Neural cell (in vitro differentiated cells): ENCODE results near the gene PFKFB3. TPM values are rescaled to one million over a fixed set of nuclear protein-coding genes. Genes with fewer than 3 reads are reported as not detected.

Source experiments
- H2AFZ ChIP-seq: fragments of 200-600, 300-800 bp; sonication (generic), shearing (Covaris generic); 2 replicates; pipeline ENCODE4 v1.6.0; 2014; ENCODE audit warnings: low read depth, mild to moderate bottlenecking, antibody characterized with exemption, low read length, moderate library complexity
- H3F3A ChIP-seq: fragments of 200-600 bp; shearing (Covaris generic); 2 replicates; pipeline ENCODE4 v1.6.1; 2016; ENCODE audit warnings: mild to moderate bottlenecking, moderate library complexity, mixed read lengths, antibody characterized with exemption, low read length; ENCODE audit not compliant: insufficient read depth, poor library complexity, severe bottlenecking
- H3K27ac ChIP-seq: fragments of 200-600, 300-800 bp; sonication (generic), shearing (Covaris generic); 2 replicates; pipeline ENCODE4 v1.5.1; 2014; ENCODE audit warnings: mild to moderate bottlenecking, low read length, moderate library complexity
- H3K27me3 ChIP-seq: fragments of 300-800, 200-600 bp; sonication (generic), shearing (Covaris generic); 2 replicates; pipeline ENCODE4 v1.6.0; 2014; ENCODE audit warnings: mild to moderate bottlenecking, low read depth, low read length, moderate library complexity; ENCODE audit not compliant: insufficient read depth
- H3K36me3 ChIP-seq: fragments of 300-800, 200-600 bp; sonication (generic), shearing (Covaris generic); 2 replicates; pipeline ENCODE4 v1.5.1; 2014; ENCODE audit warnings: mild to moderate bottlenecking, antibody characterized with exemption, low read length, moderate library complexity; ENCODE audit not compliant: insufficient read depth
- H3K4me2 ChIP-seq: fragments of 300-800, 200-600 bp; sonication (generic), shearing (Covaris generic); 2 replicates; pipeline ENCODE4 v1.6.0; 2014; ENCODE audit warnings: mild to moderate bottlenecking, low read length
- H3K4me3 ChIP-seq: fragments of 300-800, 200-600 bp; sonication (generic), shearing (Covaris generic); 2 replicates; pipeline ENCODE4 v1.5.1; 2014; ENCODE audit warnings: mild to moderate bottlenecking, low read length, moderate library complexity
- H3K79me2 ChIP-seq: fragments of 200-600 bp; shearing (Covaris generic); replicated peaks from 2 replicates; pipeline ENCODE4 v1.6.0; 2014; ENCODE audit warnings: mild to moderate bottlenecking, low read length, moderate library complexity; ENCODE audit not compliant: insufficient read depth
- H3K9ac ChIP-seq: fragments of 300-800, 200-600 bp; sonication (generic), shearing (Covaris generic); 2 replicates; pipeline ENCODE4 v1.6.1; 2016; ENCODE audit warnings: mild to moderate bottlenecking, low read length, mixed read lengths
- H3K9me2 ChIP-seq: fragments of 200-600 bp; shearing (Covaris generic); 2 replicates; pipeline ENCODE4 v1.6.1; 2016; ENCODE audit warnings: mild to moderate bottlenecking, low read length, mixed read lengths; ENCODE audit not compliant: insufficient read depth
- H3K9me3 ChIP-seq: fragments of 200-600, 300-800 bp; sonication (generic), shearing (Covaris generic); 2 replicates; pipeline ENCODE4 v1.6.1; 2016; ENCODE audit warnings: mild to moderate bottlenecking, mixed run types, low read length, moderate library complexity, mixed read lengths
- H4K20me1 ChIP-seq: fragments of 200-600 bp; shearing (Covaris generic); 2 replicates; pipeline ENCODE4 v1.6.1; 2016; ENCODE audit warnings: mild to moderate bottlenecking, mixed run types; ENCODE audit not compliant: insufficient read depth
- EP300 ChIP-seq: fragments of 450-650 bp; conservative IDR thresholded peaks from 2 replicates; pipeline ENCODE4 v1.6.1; 2014; ENCODE audit warnings: antibody characterized with exemption, mild to moderate bottlenecking, moderate library complexity; ENCODE audit not compliant: poor library complexity, severe bottlenecking
- EZH2 ChIP-seq: fragments of 200-600, 300-800 bp; shearing (Covaris generic), sonication (generic); IDR thresholded peaks from 2 replicates; pipeline ENCODE4 v1.6.1; 2014; ENCODE audit warnings: antibody characterized with exemption, low read length, borderline replicate concordance, mild to moderate bottlenecking; ENCODE audit not compliant: insufficient read depth, poor library complexity, severe bottlenecking
- MXI1 ChIP-seq: fragments of 450-650 bp; conservative IDR thresholded peaks from 2 replicates; pipeline ENCODE4 v1.6.1; 2014; ENCODE audit warnings: antibody characterized with exemption, mild to moderate bottlenecking; ENCODE audit not compliant: poor library complexity, severe bottlenecking
- POLR2AphosphoS5 ChIP-seq: IDR thresholded peaks from 2 replicates; pipeline ENCODE4 v1.6.1; 2012
- RAD21 ChIP-seq: fragments of 450-650 bp; conservative IDR thresholded peaks from 2 replicates; pipeline ENCODE4 v1.6.1; 2014; ENCODE audit warnings: antibody characterized with exemption, mild to moderate bottlenecking, moderate library complexity
- SMC3 ChIP-seq: fragments of 450-650 bp; conservative IDR thresholded peaks from 2 replicates; pipeline ENCODE4 v1.6.1; 2014; ENCODE audit warnings: antibody characterized with exemption, mild to moderate bottlenecking, moderate library complexity; ENCODE audit not compliant: poor library complexity
- TAF1 ChIP-seq: IDR thresholded peaks from 2 replicates; pipeline ENCODE4 v1.6.1; 2012; ENCODE audit warnings: low read depth
- polyA minus RNA-seq: library from RNA; depleted of rRNA, polyadenylated mRNA; stranded (reverse); fragments of >200 nt; gene quantifications from 2 replicates; pipeline ENCODE4 v1.2.3, GENCODE V29; 2014
- polyA plus RNA-seq: library from polyadenylated mRNA; depleted of rRNA; stranded (reverse); fragments of >200 nt; gene quantifications from 2 replicates; pipeline ENCODE4 v1.2.3, GENCODE V29; 2014
- TF ChIP-seq, protein P1 (sequence below): IDR thresholded peaks from 2 replicates; pipeline ENCODE4 v1.6.1; 2012; ENCODE audit warnings: borderline replicate concordance
- TF ChIP-seq, protein P2 (sequence below): fragments of 450-650 bp; IDR thresholded peaks from 2 replicates; pipeline ENCODE4 v1.5.1; 2014; ENCODE audit warnings: antibody characterized with exemption, mild to moderate bottlenecking, moderate library complexity; ENCODE audit not compliant: poor library complexity, severe bottlenecking

PFKFB3 gene
- polyA plus RNA-seq (33.4 and 36.2 TPM in 2 replicates), polyA minus RNA-seq (24.1 and 30.2 TPM in 2 replicates)

DNA sequence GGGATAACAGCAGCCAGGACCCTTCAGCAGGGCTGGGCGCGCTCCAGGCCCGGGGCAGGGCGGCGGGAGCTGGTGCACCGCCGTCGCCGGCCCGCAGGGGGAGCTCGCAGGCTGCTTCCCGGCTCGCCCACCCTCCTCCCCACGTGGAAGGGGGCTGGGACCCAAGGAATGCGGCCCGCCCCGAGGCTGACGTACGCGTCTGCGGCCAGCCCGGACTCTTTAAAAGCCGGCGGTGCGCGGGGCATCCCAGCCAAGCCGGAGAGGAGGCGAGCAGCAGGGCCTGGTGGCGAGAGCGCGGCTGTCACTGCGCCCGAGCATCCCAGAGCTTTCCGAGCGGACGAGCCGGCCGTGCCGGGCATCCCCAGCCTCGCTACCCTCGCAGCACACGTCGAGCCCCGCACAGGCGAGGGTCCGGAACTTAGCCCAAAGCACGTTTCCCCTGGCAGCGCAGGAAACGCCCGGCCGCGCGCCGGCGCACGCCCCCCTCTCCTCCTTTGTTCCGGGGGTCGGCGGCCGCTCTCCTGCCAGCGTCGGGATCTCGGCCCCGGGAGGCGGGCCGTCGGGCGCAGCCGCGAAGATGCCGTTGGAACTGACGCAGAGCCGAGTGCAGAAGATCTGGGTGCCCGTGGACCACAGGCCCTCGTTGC lies at the start of gene PFKFB3:
PFKFB3 (plus strand) TSS at position 249 of the 647 bp plus-strand sequence; CDS start at position 578, 329 bp downstream.
- no peaks in the 10 kb centered on the region for H3K9me3 ChIP-seq
- H3K79me2 ChIP-seq: peaks cover 25% of the 10 kb centered on the region
- H3K27me3 ChIP-seq: peaks cover 15% of the 10 kb centered on the region
- H3K9me2 ChIP-seq: no peaks in the 10 kb centered on the region
- H3K9ac ChIP-seq: peak within 1 kb of the TSS; percentile 95
- peak within 1 kb of the TSS; percentile 88 for H3K4me2 ChIP-seq
- H2AFZ ChIP-seq: peak within 1 kb of the TSS; percentile 88
- peaks cover 2% of the 10 kb centered on the region for H3F3A ChIP-seq
- TF ChIP-seq MXI1 (peak; percentile 90), POLR2AphosphoS5 (peak; percentile 99), SMC3 (peak; percentile 76), RAD21 (peak; percentile 71), EZH2 (no peak), TAF1 (peak; percentile 47), EP300 (peak; percentile 45)
- TF ChIP-seq, protein P1, sequence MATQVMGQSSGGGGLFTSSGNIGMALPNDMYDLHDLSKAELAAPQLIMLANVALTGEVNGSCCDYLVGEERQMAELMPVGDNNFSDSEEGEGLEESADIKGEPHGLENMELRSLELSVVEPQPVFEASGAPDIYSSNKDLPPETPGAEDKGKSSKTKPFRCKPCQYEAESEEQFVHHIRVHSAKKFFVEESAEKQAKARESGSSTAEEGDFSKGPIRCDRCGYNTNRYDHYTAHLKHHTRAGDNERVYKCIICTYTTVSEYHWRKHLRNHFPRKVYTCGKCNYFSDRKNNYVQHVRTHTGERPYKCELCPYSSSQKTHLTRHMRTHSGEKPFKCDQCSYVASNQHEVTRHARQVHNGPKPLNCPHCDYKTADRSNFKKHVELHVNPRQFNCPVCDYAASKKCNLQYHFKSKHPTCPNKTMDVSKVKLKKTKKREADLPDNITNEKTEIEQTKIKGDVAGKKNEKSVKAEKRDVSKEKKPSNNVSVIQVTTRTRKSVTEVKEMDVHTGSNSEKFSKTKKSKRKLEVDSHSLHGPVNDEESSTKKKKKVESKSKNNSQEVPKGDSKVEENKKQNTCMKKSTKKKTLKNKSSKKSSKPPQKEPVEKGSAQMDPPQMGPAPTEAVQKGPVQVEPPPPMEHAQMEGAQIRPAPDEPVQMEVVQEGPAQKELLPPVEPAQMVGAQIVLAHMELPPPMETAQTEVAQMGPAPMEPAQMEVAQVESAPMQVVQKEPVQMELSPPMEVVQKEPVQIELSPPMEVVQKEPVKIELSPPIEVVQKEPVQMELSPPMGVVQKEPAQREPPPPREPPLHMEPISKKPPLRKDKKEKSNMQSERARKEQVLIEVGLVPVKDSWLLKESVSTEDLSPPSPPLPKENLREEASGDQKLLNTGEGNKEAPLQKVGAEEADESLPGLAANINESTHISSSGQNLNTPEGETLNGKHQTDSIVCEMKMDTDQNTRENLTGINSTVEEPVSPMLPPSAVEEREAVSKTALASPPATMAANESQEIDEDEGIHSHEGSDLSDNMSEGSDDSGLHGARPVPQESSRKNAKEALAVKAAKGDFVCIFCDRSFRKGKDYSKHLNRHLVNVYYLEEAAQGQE: peak; percentile 87
- TF ChIP-seq, protein P2, sequence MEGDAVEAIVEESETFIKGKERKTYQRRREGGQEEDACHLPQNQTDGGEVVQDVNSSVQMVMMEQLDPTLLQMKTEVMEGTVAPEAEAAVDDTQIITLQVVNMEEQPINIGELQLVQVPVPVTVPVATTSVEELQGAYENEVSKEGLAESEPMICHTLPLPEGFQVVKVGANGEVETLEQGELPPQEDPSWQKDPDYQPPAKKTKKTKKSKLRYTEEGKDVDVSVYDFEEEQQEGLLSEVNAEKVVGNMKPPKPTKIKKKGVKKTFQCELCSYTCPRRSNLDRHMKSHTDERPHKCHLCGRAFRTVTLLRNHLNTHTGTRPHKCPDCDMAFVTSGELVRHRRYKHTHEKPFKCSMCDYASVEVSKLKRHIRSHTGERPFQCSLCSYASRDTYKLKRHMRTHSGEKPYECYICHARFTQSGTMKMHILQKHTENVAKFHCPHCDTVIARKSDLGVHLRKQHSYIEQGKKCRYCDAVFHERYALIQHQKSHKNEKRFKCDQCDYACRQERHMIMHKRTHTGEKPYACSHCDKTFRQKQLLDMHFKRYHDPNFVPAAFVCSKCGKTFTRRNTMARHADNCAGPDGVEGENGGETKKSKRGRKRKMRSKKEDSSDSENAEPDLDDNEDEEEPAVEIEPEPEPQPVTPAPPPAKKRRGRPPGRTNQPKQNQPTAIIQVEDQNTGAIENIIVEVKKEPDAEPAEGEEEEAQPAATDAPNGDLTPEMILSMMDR: peak; percentile 99
- H3K36me3 ChIP-seq: no peaks in the 10 kb centered on the region
- H3K4me3 ChIP-seq: peak within 1 kb of the TSS; percentile 96
- H3K27ac ChIP-seq: peak within 1 kb of the TSS; percentile 81
- no peaks in the 10 kb centered on the region for H4K20me1 ChIP-seq

DNA sequence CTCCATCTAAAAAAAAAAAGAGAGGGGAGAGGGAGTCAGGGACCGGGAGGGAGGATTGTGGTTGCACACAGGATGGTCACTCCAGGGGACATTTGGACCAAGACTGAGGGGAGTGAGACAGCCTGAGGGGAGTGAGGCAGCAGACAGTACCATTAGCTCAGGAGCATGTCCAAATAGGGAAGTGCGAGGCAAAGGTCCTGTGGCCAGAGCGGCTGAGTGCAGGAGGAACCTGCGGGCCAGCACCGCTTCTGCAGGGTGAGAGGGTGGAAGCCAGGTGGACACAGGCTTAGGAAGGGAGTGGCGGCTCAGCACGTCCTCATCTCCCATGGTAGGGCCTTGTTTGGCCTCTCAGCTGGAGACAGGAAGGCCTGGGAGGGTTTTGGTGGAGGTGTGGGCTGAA lies 48.9 kb upstream of the PFKFB3 start:
- H3K4me3 ChIP-seq: no peak overlapping the region
- no peaks in the 10 kb centered on the region for H3K79me2 ChIP-seq
- no peaks in the 10 kb centered on the region for H3F3A ChIP-seq
- no peak overlapping the region for H3K27ac ChIP-seq
- H3K9ac ChIP-seq: no peak overlapping the region
- no peaks in the 10 kb centered on the region for H3K27me3 ChIP-seq
- no peak overlapping the region for H3K4me2 ChIP-seq
- H3K36me3 ChIP-seq: no peaks in the 10 kb centered on the region
- TF ChIP-seq, protein P2: no peak
- no peak for TF ChIP-seq RAD21
- TF ChIP-seq EP300: no peak
- no peak for TF ChIP-seq POLR2AphosphoS5
- TF ChIP-seq MXI1: no peak
- no peak for TF ChIP-seq EZH2
- TF ChIP-seq, protein P1: no peak
- no peak for TF ChIP-seq TAF1
- TF ChIP-seq SMC3: no peak
- H3K9me3 ChIP-seq: no peaks in the 10 kb centered on the region
- no peak overlapping the region for H2AFZ ChIP-seq
- H4K20me1 ChIP-seq: no peaks in the 10 kb centered on the region
- H3K9me2 ChIP-seq: no peaks in the 10 kb centered on the region
